HepG2 (cell line): ENCODE measurements around the gene JMJD8. TPM values are rescaled to one million over a fixed set of nuclear protein-coding genes. Genes with fewer than 3 reads are reported as not detected.
A peak's percentile ranks its signal among the peaks of the same experiment; 100 is the strongest.

Experiments used
- STAG1 ChIP-seq: sonication (generic); formaldehyde crosslinking; IDR thresholded peaks from 2 replicates; pipeline ENCODE4 v1.4.0; 2020; ENCODE audit warnings: missing genetic modification reagents
- TGIF2 ChIP-seq: IDR thresholded peaks from 2 replicates; pipeline ENCODE4 v1.6.1; 2016; ENCODE audit warnings: control low read depth, missing compliant biosample characterization
- ZBTB42 ChIP-seq: sonication (generic); formaldehyde crosslinking; IDR thresholded peaks from 2 replicates; pipeline ENCODE4 v1.5.0; 2020; ENCODE audit warnings: mild to moderate bottlenecking, missing genetic modification reagents
- ZNF383 ChIP-seq: sonication (generic); formaldehyde crosslinking; IDR thresholded peaks from 2 replicates; pipeline ENCODE4 v1.4.0; 2020; ENCODE audit warnings: missing genetic modification reagents, mild to moderate bottlenecking, borderline replicate concordance
- ZNF577 ChIP-seq: sonication (generic); formaldehyde crosslinking; IDR thresholded peaks from 2 replicates; pipeline ENCODE4 v1.4.0; 2020; ENCODE audit warnings: mild to moderate bottlenecking, low read depth, missing genetic modification reagents, borderline replicate concordance
- ZNF678 ChIP-seq: sonication (generic); formaldehyde crosslinking; IDR thresholded peaks from 2 replicates; pipeline ENCODE4 v1.4.0; 2020; ENCODE audit warnings: mild to moderate bottlenecking, missing genetic modification reagents
- ZNF816 ChIP-seq: sonication (generic); formaldehyde crosslinking; IDR thresholded peaks from 2 replicates; pipeline ENCODE4 v1.8.0; 2022; ENCODE audit warnings: missing genetic modification reagents, mild to moderate bottlenecking, borderline replicate concordance
- polyA plus RNA-seq, 8 experiments: library from polyadenylated mRNA; depleted of rRNA in 3 of 8; stranded (reverse) in 7 of 8; unstranded in 1 of 8; fragments of >200 nt; fragmentation: Illumina TruSeq in 4 of 8; extraction: Trizol in 4 of 8; gene quantifications; 2 replicates each; pipeline versions ENCODE4 v1.2.1 to v1.2.3, GENCODE V29; 2011 to 2016; ENCODE audit warnings: low read depth in 4 of 8, missing spikeins in 1 of 8, mixed read lengths in 1 of 8; ENCODE audit not compliant: insufficient read depth in 1 of 8
- total RNA-seq, 5 experiments: library from RNA; depleted of rRNA; stranded (reverse); fragments of >200 nt; fragmentation: Illumina TruSeq; extraction: Trizol; gene quantifications; 2 replicates each; pipeline ENCODE4 v1.2.3, GENCODE V29; 2016; ENCODE audit warnings: low read depth in 1 of 5
- TF ChIP-seq, protein P1 (sequence below): sonication (generic); formaldehyde crosslinking; IDR thresholded peaks from 2 replicates; pipeline ENCODE4 v1.4.0; 2020; ENCODE audit warnings: missing genetic modification reagents
- TF ChIP-seq, protein P2 (sequence below): sonication (generic); formaldehyde crosslinking; IDR thresholded peaks from 2 replicates; pipeline ENCODE4 v1.4.0; 2020; ENCODE audit warnings: missing genetic modification reagents
- TF ChIP-seq, protein P3 (sequence below): sonication (generic); formaldehyde crosslinking; IDR thresholded peaks from 2 replicates; pipeline ENCODE4 v1.5.1; 2020; ENCODE audit warnings: mild to moderate bottlenecking, missing genetic modification reagents, moderate library complexity

The JMJD8 gene
- total and polyA plus RNA-seq, 2 of the 13 experiments (the other 11 are each of a cell fraction or from before 2014, with no cell fraction given) = 2.6 to 11.8 TPM

DNA sequence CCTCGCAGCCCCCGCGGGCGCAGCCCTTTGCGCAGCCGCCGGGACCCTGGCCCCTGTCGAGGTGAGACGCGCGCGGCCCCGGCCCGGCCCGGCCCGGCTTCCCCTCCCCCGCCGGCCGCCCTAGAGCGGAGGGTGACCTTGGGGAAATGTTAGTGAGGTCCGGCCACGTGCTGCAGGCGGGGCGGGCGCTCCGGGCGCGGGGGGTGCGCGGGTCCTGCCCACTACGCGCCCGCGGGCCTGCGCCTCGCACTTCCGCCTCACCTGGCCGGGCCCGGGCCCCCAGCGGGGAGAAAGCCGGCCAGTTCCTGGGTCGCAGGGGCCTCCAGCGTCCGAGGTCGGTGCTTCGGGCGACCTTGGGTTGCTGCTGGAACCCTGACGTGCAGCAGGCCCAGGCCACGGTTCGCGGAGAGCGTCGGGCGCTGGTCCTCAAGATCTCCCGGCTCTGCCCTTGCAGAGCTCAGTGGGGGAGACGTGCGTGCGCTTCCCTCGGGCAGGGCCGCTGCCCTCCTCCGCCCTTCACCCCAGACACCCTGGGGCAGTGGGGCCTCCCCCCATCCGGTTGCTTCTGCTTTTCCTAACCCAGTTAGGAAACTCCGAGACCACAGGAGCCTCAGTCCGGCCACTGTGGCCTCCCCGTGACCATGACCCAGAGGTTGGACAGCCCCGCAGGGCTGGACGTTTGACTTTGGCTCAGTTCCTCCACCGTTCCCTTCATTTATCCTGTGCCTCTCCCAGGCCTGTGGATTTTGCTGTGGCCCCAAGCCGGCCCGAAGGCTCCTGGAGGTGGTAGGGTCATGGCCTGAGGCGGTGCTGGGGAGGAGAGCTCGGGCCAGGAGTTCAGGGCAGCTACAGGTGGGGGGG lies 41.7 kb downstream of the JMJD8 start (continued):
- TF ChIP-seq ZNF383 (CRISPR knock-in tag) = no peak
- TF ChIP-seq ZNF577 (CRISPR knock-in tag) = no peak
- 0 out of 2 replicates have a peak, but pooled peaks have one; percentile 4 for TF ChIP-seq TGIF2
- TF ChIP-seq STAG1 (CRISPR knock-in tag) = peak; percentile 9; the same call in 1 of the 2 replicates
- TF ChIP-seq, protein P1, sequence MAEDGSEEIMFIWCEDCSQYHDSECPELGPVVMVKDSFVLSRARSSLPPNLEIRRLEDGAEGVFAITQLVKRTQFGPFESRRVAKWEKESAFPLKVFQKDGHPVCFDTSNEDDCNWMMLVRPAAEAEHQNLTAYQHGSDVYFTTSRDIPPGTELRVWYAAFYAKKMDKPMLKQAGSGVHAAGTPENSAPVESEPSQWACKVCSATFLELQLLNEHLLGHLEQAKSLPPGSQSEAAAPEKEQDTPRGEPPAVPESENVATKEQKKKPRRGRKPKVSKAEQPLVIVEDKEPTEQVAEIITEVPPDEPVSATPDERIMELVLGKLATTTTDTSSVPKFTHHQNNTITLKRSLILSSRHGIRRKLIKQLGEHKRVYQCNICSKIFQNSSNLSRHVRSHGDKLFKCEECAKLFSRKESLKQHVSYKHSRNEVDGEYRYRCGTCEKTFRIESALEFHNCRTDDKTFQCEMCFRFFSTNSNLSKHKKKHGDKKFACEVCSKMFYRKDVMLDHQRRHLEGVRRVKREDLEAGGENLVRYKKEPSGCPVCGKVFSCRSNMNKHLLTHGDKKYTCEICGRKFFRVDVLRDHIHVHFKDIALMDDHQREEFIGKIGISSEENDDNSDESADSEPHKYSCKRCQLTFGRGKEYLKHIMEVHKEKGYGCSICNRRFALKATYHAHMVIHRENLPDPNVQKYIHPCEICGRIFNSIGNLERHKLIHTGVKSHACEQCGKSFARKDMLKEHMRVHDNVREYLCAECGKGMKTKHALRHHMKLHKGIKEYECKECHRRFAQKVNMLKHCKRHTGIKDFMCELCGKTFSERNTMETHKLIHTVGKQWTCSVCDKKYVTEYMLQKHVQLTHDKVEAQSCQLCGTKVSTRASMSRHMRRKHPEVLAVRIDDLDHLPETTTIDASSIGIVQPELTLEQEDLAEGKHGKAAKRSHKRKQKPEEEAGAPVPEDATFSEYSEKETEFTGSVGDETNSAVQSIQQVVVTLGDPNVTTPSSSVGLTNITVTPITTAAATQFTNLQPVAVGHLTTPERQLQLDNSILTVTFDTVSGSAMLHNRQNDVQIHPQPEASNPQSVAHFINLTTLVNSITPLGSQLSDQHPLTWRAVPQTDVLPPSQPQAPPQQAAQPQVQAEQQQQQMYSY (CRISPR knock-in tag) = no peak
- TF ChIP-seq ZNF678 (CRISPR knock-in tag) = no peak
- TF ChIP-seq ZBTB42 (CRISPR knock-in tag) = no peak
- TF ChIP-seq, protein P2, sequence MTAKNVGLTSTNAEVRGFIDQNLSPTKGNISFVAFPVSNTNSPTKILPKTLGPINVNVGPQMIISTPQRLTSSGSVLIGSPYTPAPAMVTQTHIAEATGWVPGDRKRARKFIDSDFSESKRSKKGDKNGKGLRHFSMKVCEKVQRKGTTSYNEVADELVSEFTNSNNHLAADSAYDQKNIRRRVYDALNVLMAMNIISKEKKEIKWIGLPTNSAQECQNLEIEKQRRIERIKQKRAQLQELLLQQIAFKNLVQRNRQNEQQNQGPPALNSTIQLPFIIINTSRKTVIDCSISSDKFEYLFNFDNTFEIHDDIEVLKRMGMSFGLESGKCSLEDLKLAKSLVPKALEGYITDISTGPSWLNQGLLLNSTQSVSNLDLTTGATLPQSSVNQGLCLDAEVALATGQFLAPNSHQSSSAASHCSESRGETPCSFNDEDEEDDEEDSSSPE (CRISPR knock-in tag) = peak; percentile 59
- no peak; the same call in 1 of the 2 replicates for TF ChIP-seq ZNF816 (CRISPR knock-in tag)
- TF ChIP-seq, protein P3, sequence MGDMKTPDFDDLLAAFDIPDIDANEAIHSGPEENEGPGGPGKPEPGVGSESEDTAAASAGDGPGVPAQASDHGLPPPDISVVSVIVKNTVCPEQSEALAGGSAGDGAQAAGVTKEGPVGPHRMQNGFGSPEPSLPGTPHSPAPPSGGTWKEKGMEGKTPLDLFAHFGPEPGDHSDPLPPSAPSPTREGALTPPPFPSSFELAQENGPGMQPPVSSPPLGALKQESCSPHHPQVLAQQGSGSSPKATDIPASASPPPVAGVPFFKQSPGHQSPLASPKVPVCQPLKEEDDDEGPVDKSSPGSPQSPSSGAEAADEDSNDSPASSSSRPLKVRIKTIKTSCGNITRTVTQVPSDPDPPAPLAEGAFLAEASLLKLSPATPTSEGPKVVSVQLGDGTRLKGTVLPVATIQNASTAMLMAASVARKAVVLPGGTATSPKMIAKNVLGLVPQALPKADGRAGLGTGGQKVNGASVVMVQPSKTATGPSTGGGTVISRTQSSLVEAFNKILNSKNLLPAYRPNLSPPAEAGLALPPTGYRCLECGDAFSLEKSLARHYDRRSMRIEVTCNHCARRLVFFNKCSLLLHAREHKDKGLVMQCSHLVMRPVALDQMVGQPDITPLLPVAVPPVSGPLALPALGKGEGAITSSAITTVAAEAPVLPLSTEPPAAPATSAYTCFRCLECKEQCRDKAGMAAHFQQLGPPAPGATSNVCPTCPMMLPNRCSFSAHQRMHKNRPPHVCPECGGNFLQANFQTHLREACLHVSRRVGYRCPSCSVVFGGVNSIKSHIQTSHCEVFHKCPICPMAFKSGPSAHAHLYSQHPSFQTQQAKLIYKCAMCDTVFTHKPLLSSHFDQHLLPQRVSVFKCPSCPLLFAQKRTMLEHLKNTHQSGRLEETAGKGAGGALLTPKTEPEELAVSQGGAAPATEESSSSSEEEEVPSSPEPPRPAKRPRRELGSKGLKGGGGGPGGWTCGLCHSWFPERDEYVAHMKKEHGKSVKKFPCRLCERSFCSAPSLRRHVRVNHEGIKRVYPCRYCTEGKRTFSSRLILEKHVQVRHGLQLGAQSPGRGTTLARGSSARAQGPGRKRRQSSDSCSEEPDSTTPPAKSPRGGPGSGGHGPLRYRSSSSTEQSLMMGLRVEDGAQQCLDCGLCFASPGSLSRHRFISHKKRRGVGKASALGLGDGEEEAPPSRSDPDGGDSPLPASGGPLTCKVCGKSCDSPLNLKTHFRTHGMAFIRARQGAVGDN = peak; percentile 70
